Superior temporal gyrus (tissue), 1 donor: Measurements from ENCODE around the gene RPA3.
A peak's percentile ranks its signal among the peaks of the same experiment; 100 is the strongest.

Experiments
- DNase-seq: peaks from one replicate; pipeline ENCODE4 v3.0.0-alpha.2; 2016; ENCODE audit errors: extremely low spot score

RPA3 gene

DNA sequence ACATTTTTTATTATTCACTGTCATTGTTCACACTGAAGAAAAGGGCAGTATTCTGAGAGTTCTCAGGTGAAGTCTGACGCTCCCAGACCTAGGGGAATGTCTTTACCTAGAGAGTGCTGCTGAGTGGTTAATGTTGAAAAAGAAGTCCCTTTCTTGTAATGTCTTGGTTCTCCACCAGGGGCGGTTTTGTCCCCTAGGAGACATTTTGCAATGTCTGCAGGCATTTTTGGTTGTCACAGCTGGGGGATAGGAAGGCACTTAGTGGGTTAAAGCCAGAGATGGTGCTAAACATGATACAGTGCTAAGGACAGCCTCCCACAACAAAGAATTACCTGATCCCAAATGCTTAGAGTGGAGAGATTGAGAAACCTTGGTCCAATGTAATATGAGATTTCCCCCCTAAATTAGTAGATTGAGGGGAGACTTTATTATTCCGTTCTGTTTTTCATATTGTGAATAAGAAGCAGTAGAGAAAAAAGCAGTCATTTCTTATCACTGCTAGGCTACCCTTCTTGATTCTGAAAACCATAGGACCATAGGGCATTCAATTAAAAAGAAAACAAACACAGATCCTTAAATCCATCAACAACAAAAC, 64.7 kb downstream of the RPA3 start:
- no peak for DNase-seq

GRCh38 chr7:7652798-7653540, 65.4 kb downstream of the RPA3 start:
- DNase-seq, result no peak

DNA sequence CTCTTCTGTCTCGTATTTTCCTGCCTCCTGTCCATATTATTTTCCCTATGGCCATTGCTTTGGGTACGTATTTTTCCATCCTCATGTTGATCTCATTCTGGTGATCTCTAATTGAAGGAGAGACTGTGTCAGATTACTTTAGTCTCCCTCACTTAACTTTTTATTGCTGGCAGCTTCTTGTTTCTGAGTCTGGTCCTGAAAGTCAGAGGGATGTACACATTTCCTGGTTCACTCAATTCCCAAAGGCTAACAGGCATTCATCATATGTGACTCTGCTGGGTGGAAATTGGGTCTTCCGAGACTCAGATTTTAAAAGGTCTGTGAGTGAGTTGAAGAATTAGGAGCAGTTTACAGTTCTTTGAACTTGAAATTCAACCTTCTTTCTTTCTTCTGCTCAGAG, 66.9 kb downstream of the RPA3 start:
- DNase-seq, result no peak

- DNase-seq, result no peak
Measured at GRCh38 chr7:7650682-7651206, 67.7 kb downstream of the RPA3 start.

- DNase-seq, result no peak
Measured at GRCh38 chr7:7647495-7648036, 70.8 kb downstream of the RPA3 start.

DNA sequence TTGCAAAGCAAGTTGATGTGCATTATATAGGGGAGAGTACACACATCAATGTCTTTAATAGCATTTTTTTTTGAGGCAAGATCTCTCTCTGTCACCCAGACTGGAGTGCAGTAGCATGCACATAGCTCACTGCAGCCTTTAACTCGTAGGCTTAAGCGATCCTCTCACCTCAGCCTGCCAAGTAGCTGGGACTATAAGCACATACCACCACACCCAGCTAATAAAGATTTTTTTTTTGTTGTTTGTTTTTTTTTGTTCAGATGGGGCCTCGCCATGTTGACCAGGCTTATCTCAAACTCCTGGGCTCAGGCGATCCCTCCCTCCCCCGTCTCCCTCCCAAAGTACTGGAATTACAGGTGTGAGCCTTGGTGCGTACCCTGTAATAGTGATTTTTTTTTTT, 76.3 kb downstream of the RPA3 start:
- DNase-seq, result no peak

- DNase-seq, result no peak
Measured at GRCh38 chr7:7641129-7641663, 77.2 kb downstream of the RPA3 start.

- DNase-seq, result peak; percentile 100
Measured at GRCh38 chr7:7640221-7641128, 77.9 kb downstream of the RPA3 start, which contains the start of gene UMAD1. UMAD1 (plus strand) TSS chr7:7640752; CDS start chr7:7673372, 32,620 bp downstream.

- peak; percentile 53 for DNase-seq
Measured at GRCh38 chr7:7639847-7640220, 78.6 kb downstream of the RPA3 start.

GRCh38 chr7:7639421-7639820, 79.0 kb downstream of the RPA3 start:
- peak; percentile 35 for DNase-seq

GRCh38 chr7:7630626-7631329, 87.6 kb downstream of the RPA3 start:
- no peak for DNase-seq

DNA sequence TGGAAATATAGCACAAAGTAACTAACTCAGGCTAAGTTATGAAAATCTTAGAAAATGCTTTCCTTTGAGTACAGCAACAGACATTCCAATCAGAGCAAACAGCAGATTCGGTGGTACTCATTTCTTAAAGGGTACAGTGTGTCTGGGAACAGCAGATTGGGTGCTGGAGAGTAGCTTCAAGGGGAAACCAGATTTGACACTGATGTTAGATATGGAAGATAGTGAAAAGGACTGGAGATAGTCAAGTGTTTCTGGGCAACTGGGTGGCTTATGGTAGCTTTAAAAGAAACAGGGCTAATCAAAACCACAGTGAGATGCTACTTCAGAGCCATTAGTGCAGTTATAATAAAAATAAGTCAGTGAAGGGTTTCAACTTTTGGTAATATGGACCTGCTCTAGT, 89.9 kb downstream of the RPA3 start:
- DNase-seq, result no peak

DNA sequence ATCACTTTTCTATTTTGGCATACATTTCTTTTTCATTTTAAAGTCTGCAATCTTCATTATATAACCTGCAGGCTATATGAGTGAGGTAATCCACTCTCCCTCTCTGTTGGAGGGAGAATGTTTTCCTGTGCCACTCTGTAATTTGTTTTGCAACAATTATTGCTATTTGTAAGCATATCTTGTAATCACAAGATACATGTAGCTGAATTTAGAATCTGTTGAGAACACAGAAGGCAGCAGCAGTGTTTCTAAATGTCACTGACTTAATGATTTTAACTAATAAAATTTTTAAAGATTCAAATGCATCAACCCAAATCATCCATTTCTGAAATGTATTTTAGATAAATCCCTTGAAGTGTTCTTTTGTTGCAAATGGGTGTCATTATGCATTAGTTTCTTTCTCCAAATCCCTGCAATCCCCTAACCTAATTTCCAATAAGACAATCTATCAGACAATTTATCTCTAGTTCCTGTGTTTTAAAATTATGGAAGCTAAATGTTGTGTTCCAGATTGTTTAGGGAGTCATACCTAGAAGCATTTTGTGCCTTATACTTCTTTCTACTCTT, 97.7 kb downstream of the RPA3 start:
- no peak for DNase-seq

- DNase-seq, result no peak
Measured at GRCh38 chr7:7620236-7620635, 98.2 kb downstream of the RPA3 start.

GRCh38 chr7:7618410-7618809, 100.0 kb downstream of the RPA3 start:
- no peak for DNase-seq

GRCh38 chr7:7617550-7617949, 100.9 kb downstream of the RPA3 start:
- DNase-seq, result no peak

GRCh38 chr7:7614018-7614741, 104.2 kb downstream of the RPA3 start:
- no peak for DNase-seq

DNA sequence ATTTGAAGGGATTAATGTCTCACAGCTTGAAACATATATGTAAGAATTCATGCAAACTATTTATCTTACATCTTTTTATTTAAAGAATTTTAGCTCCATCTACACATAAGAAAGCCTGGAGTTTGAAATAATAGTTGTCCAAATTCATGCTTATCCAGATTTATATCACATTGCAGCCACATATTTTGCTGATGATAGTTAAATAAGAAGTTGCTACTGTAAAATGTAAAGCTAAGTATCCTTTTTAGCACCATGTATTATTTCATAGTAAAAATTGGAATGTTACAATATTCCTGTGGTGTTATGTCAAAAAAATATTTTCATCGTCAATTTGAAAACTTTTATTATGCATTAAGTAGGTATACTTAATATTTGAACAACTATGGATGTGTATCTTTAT, 105.2 kb downstream of the RPA3 start:
- no peak for DNase-seq

DNA sequence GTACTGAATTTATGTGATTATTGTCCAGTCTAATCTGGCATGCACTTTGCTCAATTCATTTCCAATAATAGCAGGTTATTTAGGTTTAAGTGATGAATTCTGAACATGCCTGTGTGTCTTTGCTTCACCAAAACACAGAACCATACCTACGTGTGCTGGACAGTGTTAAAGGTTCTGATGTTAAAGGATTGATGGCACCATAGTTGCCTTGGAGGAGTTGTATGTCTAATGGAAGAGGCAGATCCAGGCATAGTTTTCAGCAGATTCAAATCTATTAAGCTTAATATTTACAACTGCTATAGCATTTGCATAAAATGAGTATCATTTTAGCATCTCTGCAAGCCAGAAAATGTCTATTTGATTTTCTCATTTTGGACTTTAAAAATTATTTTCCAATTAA, 105.9 kb downstream of the RPA3 start:
- DNase-seq, result no peak

GRCh38 chr7:7609330-7609729, 109.1 kb downstream of the RPA3 start:
- DNase-seq, result no peak
